ENCODE results near the gene TJP2.

DNA sequence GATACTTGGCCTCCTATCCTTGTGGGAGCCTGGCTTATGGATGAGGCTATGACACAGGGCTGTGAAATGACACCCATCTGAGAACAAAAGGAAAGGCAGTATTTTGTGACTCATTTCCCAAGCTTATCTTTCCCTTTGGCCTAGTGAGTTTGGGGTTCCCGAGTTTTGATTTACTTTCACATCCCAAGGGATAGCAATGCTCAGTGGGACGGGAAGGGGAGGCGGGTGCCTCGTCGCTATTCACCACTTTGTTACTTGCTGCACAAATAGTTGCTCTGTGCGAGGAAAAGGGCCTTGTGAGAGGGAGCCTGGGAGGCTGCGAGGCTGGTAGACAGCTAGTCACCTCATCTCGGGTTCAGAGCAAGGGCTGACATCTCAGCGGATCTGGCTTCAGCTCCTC is 91.8 kb downstream of the TJP2 start:
- TF ChIP-seq, protein P1, sequence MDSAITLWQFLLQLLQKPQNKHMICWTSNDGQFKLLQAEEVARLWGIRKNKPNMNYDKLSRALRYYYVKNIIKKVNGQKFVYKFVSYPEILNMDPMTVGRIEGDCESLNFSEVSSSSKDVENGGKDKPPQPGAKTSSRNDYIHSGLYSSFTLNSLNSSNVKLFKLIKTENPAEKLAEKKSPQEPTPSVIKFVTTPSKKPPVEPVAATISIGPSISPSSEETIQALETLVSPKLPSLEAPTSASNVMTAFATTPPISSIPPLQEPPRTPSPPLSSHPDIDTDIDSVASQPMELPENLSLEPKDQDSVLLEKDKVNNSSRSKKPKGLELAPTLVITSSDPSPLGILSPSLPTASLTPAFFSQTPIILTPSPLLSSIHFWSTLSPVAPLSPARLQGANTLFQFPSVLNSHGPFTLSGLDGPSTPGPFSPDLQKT (IDR thresholded peaks at IDR 0.05; ENCODE audit: borderline replicate concordance, low read depth, low read length) = no peak
- TF ChIP-seq, protein P2, sequence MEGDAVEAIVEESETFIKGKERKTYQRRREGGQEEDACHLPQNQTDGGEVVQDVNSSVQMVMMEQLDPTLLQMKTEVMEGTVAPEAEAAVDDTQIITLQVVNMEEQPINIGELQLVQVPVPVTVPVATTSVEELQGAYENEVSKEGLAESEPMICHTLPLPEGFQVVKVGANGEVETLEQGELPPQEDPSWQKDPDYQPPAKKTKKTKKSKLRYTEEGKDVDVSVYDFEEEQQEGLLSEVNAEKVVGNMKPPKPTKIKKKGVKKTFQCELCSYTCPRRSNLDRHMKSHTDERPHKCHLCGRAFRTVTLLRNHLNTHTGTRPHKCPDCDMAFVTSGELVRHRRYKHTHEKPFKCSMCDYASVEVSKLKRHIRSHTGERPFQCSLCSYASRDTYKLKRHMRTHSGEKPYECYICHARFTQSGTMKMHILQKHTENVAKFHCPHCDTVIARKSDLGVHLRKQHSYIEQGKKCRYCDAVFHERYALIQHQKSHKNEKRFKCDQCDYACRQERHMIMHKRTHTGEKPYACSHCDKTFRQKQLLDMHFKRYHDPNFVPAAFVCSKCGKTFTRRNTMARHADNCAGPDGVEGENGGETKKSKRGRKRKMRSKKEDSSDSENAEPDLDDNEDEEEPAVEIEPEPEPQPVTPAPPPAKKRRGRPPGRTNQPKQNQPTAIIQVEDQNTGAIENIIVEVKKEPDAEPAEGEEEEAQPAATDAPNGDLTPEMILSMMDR (tag by site-specific recombination; IDR thresholded peaks at IDR 0.05) = no peak
- TF ChIP-seq ZNF335 (tag by site-specific recombination; conservative IDR thresholded peaks at IDR 0.05) (no peak), ZNF837 (tag by site-specific recombination; IDR thresholded peaks at IDR 0.05) (no peak), REPIN1 (tag by site-specific recombination; IDR thresholded peaks at IDR 0.05; ENCODE audit: low read depth) (no peak), TRIM28 (IDR thresholded peaks at IDR 0.05; ENCODE audit: borderline replicate concordance, low read length) (no peak), ZNF292 (tag by site-specific recombination; IDR thresholded peaks at IDR 0.05; ENCODE audit: borderline replicate concordance, low read depth) (no peak), ZNF174 (tag by site-specific recombination; IDR thresholded peaks at IDR 0.05) (no peak), PRDM2 (tag by site-specific recombination; IDR thresholded peaks at IDR 0.05; ENCODE audit: borderline replicate concordance) (no peak), ZNF521 (tag by site-specific recombination; IDR thresholded peaks at IDR 0.05) (no peak)
